Suprapubic skin (tissue), 4 donors: ENCODE results near the gene SLC24A1. TPM values are rescaled to one million over a fixed set of nuclear protein-coding genes. Genes with fewer than 3 reads are reported as not detected.

Experiments
- DNase-seq, 2 donors: peaks; one replicate each; pipeline ENCODE4 v3.0.0-alpha.2; 2019; ENCODE audit warnings: low spot score in 2 of 2
- H3K27ac ChIP-seq: fragments of 200-600 bp; sonication (generic); one replicate; pipeline ENCODE4 v1.5.1; 2019
- H3K27me3 ChIP-seq: fragments of 200-600 bp; sonication (generic); one replicate; pipeline ENCODE4 v1.5.1; 2019
- H3K36me3 ChIP-seq: fragments of 200-600 bp; sonication (generic); one replicate; pipeline ENCODE4 v1.5.1; 2019
- H3K4me1 ChIP-seq: fragments of 200-600 bp; sonication (generic); one replicate; pipeline ENCODE4 v1.5.1; 2019
- H3K4me3 ChIP-seq: fragments of 200-600 bp; sonication (generic); one replicate; pipeline ENCODE4 v1.5.1; 2019; ENCODE audit warnings: mild to moderate bottlenecking
- H3K9me3 ChIP-seq: fragments of 200-600 bp; sonication (generic); one replicate; pipeline ENCODE4 v1.5.1; 2019
- EP300 ChIP-seq: sonication (generic); formaldehyde crosslinking; IDR thresholded peaks from one replicate; pipeline ENCODE4 v1.6.1; 2017; ENCODE audit warnings: antibody characterized with exemption
- POLR2A ChIP-seq, 2 donors: fragments of 450-650 bp; IDR thresholded peaks; one replicate each; pipeline ENCODE4 v1.6.1; 2017; ENCODE audit warnings: antibody characterized with exemption in 2 of 2, mild to moderate bottlenecking in 2 of 2, moderate library complexity in 2 of 2
- POLR2AphosphoS5 ChIP-seq, 3 donors: sonication (generic); formaldehyde crosslinking; IDR thresholded peaks; one replicate each; pipeline ENCODE4 v1.6.1; 2017; ENCODE audit warnings: antibody characterized with exemption in 3 of 3
- WGBS: methylation state at CpG from one replicate; pipeline ENCODE4 v1.1.5; 2018; 5-methylcytosine and 5-hydroxymethylcytosine counted together
- total RNA-seq, 4 donors: library from RNA; depleted of rRNA; stranded (reverse); fragments of >200 nt; gene quantifications; one replicate each; pipeline ENCODE4 v1.1.0, GENCODE V29; 2016
- TF ChIP-seq, protein P1 (sequence below), 2 donors: fragments of 200-600 bp in 1 of 2; fragments of 450-650 bp in 1 of 2; sonication (generic) in 1 of 2; IDR thresholded peaks; one replicate each; pipeline ENCODE4 v1.5.1; 2016 to 2019; ENCODE audit warnings: antibody characterized with exemption in 2 of 2, mild to moderate bottlenecking in 1 of 2, moderate library complexity in 1 of 2

Gene SLC24A1
- total RNA-seq, 4 donors from 2014 or later, result 4.5 to 14.0 (median 9.4) TPM

DNA sequence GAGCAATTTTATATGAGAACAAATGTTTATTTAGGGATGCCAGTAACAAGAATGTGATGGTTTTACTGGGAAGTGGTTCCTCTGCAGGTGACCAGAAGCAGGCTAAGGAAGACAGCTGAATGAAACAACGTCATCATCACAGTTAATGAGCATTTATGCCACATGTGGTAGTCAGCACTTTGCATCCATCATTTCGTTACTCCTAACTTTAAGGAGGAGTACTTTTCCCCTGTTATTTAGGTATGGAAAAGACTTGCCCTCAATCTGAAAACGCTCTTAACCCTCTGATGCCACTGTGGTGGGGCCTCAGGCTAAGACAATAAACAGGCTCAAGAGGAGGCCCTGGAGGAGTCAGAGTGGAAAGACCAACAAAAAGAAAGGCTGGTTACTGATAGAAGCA is 42.0 kb upstream of the SLC24A1 start:
- peaks cover 79% of the 10 kb centered on the region for H3K36me3 ChIP-seq
- no peaks in the 10 kb centered on the region for H3K9me3 ChIP-seq
- no peak for DNase-seq
- H3K27me3 ChIP-seq, result no peaks in the 10 kb centered on the region
- WGBS, result 85% methylated on average over 3 of the region's 3 CpGs
- H3K4me3 ChIP-seq, result no peak overlapping the region
- no peak overlapping the region for H3K27ac ChIP-seq
- TF ChIP-seq POLR2AphosphoS5 (IDR thresholded peaks at IDR 0.05) (no peak), EP300 (no peak), POLR2A (IDR thresholded peaks at IDR 0.05) (no peak)
- TF ChIP-seq, protein P1, sequence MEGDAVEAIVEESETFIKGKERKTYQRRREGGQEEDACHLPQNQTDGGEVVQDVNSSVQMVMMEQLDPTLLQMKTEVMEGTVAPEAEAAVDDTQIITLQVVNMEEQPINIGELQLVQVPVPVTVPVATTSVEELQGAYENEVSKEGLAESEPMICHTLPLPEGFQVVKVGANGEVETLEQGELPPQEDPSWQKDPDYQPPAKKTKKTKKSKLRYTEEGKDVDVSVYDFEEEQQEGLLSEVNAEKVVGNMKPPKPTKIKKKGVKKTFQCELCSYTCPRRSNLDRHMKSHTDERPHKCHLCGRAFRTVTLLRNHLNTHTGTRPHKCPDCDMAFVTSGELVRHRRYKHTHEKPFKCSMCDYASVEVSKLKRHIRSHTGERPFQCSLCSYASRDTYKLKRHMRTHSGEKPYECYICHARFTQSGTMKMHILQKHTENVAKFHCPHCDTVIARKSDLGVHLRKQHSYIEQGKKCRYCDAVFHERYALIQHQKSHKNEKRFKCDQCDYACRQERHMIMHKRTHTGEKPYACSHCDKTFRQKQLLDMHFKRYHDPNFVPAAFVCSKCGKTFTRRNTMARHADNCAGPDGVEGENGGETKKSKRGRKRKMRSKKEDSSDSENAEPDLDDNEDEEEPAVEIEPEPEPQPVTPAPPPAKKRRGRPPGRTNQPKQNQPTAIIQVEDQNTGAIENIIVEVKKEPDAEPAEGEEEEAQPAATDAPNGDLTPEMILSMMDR (IDR thresholded peaks at IDR 0.05), result no peak
- no peaks in the 10 kb centered on the region for H3K4me1 ChIP-seq

DNA sequence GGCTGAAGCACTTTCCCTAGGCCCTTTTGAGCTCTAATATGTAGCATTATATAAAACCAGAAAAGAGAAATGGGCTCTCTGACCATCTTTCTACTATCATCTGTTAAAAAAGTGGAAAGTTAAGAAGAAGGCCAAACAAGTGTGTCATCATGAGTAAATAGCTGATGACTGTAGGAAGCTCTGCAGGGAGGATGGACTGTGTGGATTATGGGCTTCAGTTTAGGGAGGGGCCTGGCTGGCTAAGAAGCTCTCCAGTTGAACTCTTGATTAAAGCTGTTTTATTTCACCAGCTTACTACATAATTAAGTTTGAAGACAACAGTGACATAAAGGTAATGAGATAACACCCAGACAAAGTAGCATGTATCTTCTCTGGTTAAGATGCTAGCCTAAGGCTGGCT is 41.5 kb upstream of the SLC24A1 start:
- peaks cover 80% of the 10 kb centered on the region for H3K36me3 ChIP-seq
- no peaks in the 10 kb centered on the region for H3K4me1 ChIP-seq
- H3K27me3 ChIP-seq, result no peaks in the 10 kb centered on the region
- no peaks in the 10 kb centered on the region for H3K9me3 ChIP-seq
- TF ChIP-seq POLR2A (IDR thresholded peaks at IDR 0.05), result no peak
- TF ChIP-seq POLR2AphosphoS5 (IDR thresholded peaks at IDR 0.05), result no peak
- TF ChIP-seq, protein P1 (IDR thresholded peaks at IDR 0.05), result no peak
- no peak for TF ChIP-seq EP300
- DNase-seq, result no peak
- no peak overlapping the region for H3K4me3 ChIP-seq
- H3K27ac ChIP-seq, result no peak overlapping the region

DNA sequence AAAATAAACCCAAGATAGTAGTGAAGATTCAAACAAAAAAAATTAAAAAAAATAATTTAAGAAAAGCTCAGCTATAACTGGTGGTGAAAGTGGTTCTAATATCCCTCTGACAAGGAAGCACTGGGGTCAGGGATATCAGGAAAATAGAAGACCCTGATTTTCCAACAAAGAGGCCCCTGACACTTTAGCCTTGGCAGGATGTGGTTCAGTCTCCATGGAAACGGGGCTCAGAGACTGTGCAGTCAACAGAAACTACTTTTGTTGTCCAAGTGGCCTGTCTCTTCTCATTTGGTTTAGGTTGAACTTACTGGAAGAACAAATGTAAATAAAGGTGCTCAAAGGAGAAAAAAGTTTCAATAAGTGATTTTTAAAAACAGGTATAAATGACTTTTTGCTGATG is 38.0 kb upstream of the SLC24A1 start:
- H3K36me3 ChIP-seq, result peaks cover 84% of the 10 kb centered on the region

DNA sequence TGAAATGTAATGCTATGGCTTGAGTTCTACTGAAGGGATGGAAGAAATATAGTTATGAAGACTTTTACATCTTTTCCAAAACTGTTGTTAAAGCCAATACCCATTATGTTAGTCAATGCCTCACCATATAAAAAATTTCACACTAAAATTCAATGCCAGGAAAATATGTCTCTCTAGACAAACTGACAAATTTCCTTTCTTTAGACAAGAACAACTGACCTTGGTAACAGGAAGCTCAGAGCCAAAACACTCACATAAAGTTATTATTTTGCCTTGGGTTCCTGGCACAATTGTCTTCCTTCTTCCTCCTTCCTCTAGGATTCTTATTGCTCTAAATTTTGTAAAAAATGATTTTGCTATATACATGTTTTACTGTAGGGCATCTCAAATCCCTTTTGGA is 37.5 kb upstream of the SLC24A1 start:
- Histone ChIP-seq H3K4me3 (no peak overlapping the region), H3K27me3 (no peaks in the 10 kb centered on the region), H3K36me3 (peaks cover 84% of the 10 kb centered on the region), H3K4me1 (no peaks in the 10 kb centered on the region), H3K27ac (no peak overlapping the region), H3K9me3 (no peaks in the 10 kb centered on the region)
- no peak for DNase-seq
- TF ChIP-seq, protein P1 (IDR thresholded peaks at IDR 0.05), result no peak
- TF ChIP-seq POLR2AphosphoS5 (IDR thresholded peaks at IDR 0.05) (no peak), EP300 (no peak), POLR2A (IDR thresholded peaks at IDR 0.05) (no peak)

More for the DNA sequence above, 38.0 kb upstream of the SLC24A1 start:
- Histone ChIP-seq H3K27ac (no peak overlapping the region), H3K4me3 (no peak overlapping the region), H3K9me3 (no peaks in the 10 kb centered on the region), H3K27me3 (no peaks in the 10 kb centered on the region), H3K4me1 (no peaks in the 10 kb centered on the region)
- 48% methylated on average over 1 of the region's 1 CpG for WGBS
- TF ChIP-seq EP300 (no peak), POLR2AphosphoS5 (IDR thresholded peaks at IDR 0.05) (no peak), POLR2A (IDR thresholded peaks at IDR 0.05) (no peak)
- TF ChIP-seq, protein P1 (IDR thresholded peaks at IDR 0.05), result no peak
- DNase-seq, result no peak

DNA sequence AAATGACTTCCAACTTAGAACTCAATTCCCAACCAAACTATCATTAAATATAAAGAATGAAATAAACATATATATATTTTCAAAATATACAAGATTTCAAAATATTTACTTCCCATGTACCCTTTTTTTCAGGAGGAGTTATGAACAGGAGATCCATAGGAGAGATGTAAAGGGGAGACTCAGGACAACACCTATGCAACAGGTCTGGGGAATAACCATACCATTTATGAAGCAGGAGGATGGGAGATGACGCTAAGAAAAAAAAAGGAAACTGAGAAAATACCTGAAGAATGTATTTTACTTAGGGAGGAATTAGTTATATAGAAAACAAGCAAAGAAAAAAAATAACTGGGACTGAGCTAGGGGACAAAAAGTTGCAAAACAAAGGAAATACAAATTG is 34.6 kb upstream of the SLC24A1 start:
- no peak for TF ChIP-seq POLR2AphosphoS5 (IDR thresholded peaks at IDR 0.05)
- no peak for TF ChIP-seq EP300
- no peak for TF ChIP-seq POLR2A (IDR thresholded peaks at IDR 0.05)
- TF ChIP-seq, protein P1 (IDR thresholded peaks at IDR 0.05), result no peak
- no peaks in the 10 kb centered on the region for H3K27me3 ChIP-seq
- peaks cover 86% of the 10 kb centered on the region for H3K36me3 ChIP-seq
- H3K27ac ChIP-seq, result no peak overlapping the region
- H3K4me3 ChIP-seq, result no peak overlapping the region
- DNase-seq, result no peak
- no peaks in the 10 kb centered on the region for H3K9me3 ChIP-seq
- 84% methylated on average over 1 of the region's 1 CpG for WGBS
- no peaks in the 10 kb centered on the region for H3K4me1 ChIP-seq
